HFF-Myc (cell line): ENCODE results near the gene SNX9.

Source experiments
- DNase-seq: peaks from one replicate; pipeline ENCODE4 v3.0.0-alpha.2; 2011; ENCODE audit warnings: low read depth; ENCODE audit errors: extremely low read depth
- H3K4me3 ChIP-seq: replicated peaks from 2 replicates; pipeline ENCODE4 v1.5.1; 2011; ENCODE audit warnings: low read depth, mild to moderate bottlenecking, control low read depth, low read length
- TF ChIP-seq, protein P1 (sequence below): IDR thresholded peaks from 2 replicates; pipeline ENCODE4 v1.5.1; 2012; ENCODE audit warnings: mild to moderate bottlenecking, low read depth, low read length, control low read depth; ENCODE audit errors: missing control alignments

Gene SNX9

DNA sequence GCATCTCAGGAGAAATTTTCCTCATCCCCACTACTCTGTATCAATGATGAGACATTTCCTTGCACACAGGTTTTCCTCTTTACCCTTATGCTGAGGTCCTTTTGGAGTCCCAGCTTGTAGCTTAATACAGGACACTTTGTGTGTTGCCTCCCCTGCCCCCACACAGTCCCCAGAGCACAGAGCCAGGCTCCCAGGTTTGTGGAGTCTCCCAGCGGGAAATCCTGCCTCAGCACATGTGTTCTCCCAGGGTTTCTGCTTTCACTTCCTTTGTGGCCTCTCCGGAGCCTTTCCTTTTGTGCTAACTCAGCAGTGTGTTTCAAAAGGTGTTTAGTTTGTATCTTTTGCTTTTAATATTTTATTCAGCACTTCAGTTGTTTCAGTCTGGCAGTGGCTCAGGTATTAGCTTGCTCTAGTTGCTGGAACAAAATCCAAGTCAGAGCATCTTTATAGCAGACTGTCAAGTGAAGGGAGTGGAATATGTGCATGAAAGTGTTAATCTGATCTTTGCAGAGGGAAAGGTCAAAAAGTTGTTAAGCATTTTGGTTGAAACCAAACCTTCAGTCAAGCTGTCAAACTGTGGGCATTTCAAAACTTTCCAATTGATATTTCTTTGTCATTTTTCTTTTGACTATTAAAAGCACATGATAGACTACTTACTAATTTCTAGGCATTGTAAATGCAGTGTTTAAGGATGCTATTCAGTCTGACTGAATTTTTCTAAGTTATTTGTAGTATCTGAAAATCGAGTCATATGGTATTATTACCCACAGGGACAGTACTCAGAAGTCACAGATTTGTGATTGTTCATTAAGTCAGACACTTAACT lies 8.6 kb downstream of the SNX9 start:
- no peak overlapping the region for H3K4me3 ChIP-seq
- TF ChIP-seq, protein P1, sequence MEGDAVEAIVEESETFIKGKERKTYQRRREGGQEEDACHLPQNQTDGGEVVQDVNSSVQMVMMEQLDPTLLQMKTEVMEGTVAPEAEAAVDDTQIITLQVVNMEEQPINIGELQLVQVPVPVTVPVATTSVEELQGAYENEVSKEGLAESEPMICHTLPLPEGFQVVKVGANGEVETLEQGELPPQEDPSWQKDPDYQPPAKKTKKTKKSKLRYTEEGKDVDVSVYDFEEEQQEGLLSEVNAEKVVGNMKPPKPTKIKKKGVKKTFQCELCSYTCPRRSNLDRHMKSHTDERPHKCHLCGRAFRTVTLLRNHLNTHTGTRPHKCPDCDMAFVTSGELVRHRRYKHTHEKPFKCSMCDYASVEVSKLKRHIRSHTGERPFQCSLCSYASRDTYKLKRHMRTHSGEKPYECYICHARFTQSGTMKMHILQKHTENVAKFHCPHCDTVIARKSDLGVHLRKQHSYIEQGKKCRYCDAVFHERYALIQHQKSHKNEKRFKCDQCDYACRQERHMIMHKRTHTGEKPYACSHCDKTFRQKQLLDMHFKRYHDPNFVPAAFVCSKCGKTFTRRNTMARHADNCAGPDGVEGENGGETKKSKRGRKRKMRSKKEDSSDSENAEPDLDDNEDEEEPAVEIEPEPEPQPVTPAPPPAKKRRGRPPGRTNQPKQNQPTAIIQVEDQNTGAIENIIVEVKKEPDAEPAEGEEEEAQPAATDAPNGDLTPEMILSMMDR, result no peak
- no peak for DNase-seq

DNA sequence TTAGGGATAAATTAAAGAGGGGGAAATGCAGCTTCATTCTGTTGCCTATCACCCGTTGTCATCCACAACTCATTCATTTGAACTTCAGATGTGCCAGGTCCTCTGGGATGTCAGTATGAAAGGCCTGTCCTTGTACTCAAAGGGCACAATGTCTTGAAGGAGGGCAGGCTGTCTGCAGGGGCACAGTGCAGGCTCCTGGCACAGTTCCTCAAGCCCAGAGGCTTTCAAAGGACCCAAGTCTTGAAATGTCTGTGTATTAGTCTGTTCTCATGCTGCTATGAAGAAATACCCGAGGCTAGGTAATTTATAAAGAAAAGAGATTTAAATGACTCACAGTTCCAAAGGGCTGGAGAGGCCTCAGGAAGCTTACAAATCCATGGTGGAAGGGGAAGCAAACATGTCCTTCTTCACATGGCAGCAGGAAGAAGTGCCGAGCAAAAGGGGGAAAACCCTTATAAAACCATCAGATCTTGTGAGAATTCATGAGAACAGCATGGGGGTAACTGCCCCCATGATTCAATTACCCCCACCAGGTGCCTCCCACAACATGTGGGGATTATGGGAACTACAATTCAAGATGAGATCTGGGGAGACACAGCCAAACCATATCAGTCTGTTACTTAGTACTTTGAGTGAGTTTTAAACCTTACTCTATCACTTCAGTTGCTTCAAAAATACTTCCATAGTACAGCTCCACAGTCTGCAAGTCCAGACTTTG lies 9.4 kb downstream of the SNX9 start:
- TF ChIP-seq, protein P1, result no peak
- no peak overlapping the region for H3K4me3 ChIP-seq
- DNase-seq, result no peak

DNA sequence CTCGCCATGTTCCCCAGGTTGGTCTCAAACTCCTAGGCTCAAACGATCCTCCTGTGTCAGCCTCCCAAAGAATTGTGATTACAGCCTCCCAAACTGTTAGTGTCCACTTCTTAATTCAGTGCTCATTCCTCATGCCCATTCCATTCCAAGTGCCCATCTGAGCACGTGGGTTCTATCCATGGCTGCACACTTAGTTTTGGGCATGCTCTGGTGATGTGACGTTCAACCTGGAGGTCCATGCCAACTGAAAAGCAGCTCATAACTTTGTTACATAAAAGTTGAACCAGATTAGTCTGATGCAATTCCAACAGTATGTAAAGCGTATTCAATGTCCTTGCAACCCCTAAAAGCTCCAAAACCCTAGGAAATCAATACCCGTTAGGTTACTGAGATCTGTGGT lies 11.5 kb downstream of the SNX9 start:
- no peak overlapping the region for H3K4me3 ChIP-seq
- no peak for DNase-seq
- TF ChIP-seq, protein P1, result no peak

DNA sequence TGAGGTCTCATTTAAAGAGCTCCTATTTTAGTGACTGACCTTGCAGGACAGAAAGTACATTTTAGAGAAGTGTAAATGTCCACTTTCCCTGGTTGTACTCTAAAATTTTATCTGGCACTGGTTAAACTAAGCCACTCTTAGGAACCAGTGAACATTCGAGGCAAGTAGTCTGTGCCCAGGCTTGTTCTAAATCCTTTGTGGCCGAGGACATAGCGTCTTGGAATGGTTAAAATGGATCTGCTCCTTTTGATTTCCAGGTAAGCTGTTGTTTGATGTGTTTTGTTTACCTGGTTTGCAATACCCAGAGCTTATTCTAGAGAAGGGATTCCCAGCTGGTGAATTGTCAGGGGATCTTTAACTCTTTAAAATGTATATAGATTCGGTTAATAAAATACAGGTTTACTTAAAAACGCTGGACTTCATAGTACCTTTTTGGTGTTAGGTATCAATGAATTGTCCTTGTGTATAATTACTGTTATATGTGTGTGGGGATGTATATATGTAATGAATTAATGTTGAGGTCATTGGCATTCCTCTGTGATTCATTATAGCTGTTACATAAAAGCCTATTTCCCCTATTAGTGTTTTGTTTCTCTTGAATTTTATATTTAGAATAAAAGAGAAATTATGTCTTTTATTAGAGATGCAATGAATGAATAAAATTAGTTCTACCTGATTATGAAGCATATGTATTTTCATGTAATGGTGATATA lies 15.8 kb downstream of the SNX9 start:
- H3K4me3 ChIP-seq, result no peak overlapping the region
- DNase-seq, result no peak
- TF ChIP-seq, protein P1, result no peak

DNA sequence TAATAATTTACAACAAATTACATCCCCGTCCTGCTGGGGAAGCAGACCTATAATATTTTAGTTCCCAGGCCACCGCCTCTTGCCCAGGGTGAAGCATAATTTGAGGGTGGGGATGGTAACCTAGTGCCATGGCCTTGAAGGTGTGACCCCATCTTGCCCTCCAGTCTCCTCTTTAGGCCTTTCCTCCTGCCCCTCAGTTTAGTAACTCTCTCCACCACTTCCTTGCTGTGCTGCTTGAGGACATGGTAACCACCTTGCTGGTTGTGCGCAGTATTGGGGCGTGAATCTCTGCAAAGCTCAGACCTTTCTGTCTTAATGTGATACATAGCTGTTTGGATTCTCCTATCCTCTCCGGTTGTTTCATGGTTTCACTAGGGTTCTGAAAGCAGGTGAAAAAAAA lies 16.6 kb downstream of the SNX9 start:
- TF ChIP-seq, protein P1, result no peak
- DNase-seq, result no peak
- H3K4me3 ChIP-seq, result no peak overlapping the region

DNA sequence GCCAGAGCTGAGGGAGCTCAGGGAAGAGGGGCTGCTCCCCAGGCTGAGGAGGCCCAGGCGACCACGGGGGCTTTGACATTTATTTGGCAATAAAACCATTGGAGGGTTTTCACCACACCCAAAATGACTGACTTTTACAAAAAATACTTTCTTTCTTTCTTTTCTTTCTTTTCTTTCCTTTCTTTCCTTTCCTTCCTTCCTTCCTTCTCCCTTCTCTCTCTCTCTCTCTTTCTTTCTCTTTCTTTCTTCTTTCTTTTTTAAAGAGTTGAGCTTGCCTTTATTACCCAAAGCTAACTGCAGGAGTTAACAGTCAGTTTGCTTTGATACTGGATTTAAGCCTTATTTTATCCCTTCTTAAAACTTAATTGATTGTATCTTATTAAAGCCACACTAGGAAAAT lies 17.2 kb downstream of the SNX9 start:
- no peak overlapping the region for H3K4me3 ChIP-seq
- TF ChIP-seq, protein P1, result no peak
- no peak for DNase-seq
